ENCODE measurements around the gene KRT3.

GRCh38 chr12:52829986-52830770, 34.3 kb upstream of the KRT3 start:
- TF ChIP-seq, protein P1, sequence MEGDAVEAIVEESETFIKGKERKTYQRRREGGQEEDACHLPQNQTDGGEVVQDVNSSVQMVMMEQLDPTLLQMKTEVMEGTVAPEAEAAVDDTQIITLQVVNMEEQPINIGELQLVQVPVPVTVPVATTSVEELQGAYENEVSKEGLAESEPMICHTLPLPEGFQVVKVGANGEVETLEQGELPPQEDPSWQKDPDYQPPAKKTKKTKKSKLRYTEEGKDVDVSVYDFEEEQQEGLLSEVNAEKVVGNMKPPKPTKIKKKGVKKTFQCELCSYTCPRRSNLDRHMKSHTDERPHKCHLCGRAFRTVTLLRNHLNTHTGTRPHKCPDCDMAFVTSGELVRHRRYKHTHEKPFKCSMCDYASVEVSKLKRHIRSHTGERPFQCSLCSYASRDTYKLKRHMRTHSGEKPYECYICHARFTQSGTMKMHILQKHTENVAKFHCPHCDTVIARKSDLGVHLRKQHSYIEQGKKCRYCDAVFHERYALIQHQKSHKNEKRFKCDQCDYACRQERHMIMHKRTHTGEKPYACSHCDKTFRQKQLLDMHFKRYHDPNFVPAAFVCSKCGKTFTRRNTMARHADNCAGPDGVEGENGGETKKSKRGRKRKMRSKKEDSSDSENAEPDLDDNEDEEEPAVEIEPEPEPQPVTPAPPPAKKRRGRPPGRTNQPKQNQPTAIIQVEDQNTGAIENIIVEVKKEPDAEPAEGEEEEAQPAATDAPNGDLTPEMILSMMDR (IDR thresholded peaks at IDR 0.05) = no peak
- no peak for TF ChIP-seq POLR2A (IDR thresholded peaks at IDR 0.05)
